HG03521 (cell line): ENCODE data around the gene TLE1.
"Not testable (repeated sequence)": the region's sequence is repeated elsewhere in the genome, so short reads cannot be mapped to it uniquely, and the experiment has no call there.

Source experiments
- ATAC-seq: cut with Tn5 transposase; IDR thresholded peaks from one replicate; pipeline ENCODE4 v1.9.1; 2021; ENCODE audit warnings: mild to moderate bottlenecking, moderate library complexity; ENCODE audit not compliant: unreplicated experiment

TLE1 gene

GRCh38 chr9:81689343-81690175, at the start of gene TLE1:
Gene TLE1, minus strand, starts transcription at chr9:81689547. Its CDS starts 1,307 bp downstream, at chr9:81688240.
- peak; percentile 79 for ATAC-seq

DNA sequence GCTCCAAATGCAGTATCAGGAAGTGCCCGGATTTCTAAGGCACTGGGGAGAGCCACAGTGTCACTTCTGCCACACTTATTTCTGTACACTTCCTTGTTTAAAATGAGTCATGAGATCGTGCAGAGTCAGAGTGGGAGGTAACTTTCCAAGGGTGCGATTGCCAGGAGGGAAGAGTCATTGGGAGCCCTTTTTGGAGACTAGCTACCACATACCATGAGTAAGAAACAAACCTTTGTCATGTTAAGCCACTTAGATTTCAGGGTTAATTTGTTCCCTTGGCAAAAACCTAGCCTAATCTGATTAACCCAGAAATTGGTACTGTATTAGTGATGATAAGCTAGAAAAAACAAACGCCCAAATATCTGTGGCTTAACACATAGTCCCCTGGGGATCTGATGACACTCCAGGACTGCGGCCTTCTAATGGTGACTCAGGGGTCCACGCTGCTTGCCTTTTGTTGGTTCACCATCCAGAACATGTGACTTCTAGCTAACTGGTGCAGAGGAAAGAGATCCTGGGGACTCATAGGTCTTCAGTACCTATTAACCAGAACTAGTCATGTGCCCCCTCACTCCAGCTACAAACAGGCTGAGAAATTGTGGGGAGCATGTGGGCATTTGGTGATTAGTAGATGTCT, 48.6 kb upstream of the TLE1 start:
- ATAC-seq = no peak

DNA sequence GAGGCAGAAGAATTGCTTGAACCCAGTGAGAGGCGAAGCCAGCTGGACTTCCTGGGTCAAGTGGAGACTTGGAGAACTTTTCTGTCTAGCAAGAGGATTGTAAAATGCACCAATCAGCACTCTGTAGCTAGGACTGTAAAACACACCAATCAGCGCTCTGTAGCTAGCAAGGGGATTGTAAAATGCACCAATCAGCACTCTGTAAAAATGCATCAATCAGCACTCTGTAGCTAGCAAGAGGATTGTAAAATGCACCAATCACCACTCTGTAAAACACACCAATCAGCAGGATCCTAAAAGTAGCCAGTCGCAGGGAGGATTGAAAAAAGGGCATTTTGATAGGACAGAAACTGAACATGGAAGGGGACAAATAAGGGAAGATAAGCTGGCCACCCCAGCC, 41.2 kb upstream of the TLE1 start:
- ATAC-seq = not testable (repeated sequence)

- peak; percentile 54 for ATAC-seq
Observed at GRCh38 chr9:81729135-81729534, 39.8 kb upstream of the TLE1 start.

DNA sequence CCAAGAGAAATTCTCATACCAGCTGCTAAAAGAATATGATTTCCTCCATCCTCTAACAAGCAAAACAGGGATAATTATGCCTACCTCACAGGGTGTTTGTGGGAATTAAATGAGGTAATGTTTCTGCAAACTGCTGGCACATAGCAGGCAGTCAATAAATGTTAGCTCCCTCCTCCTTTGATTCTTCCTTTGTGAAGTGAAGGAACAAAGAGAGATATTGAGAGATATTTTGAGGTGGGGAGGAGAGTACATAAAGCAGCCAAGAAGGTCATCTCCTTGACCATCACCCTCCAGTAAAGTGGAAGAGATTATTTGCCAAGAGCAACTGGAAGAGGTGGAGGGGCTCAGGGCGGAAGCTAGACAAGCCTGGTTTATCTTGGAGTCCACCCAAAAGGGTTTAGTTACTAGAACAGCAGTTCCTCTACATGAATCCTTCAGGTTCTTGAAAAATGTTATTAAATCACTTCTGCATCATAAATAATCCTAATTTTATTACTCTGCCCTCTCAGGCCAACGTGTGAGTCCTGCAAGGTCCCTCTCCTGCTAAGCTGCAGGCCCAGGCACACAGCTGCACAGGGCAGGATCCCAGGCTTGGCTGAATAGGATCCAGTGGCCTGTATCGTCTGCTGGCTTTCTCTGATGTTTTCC, 35.0 kb upstream of the TLE1 start:
- no peak for ATAC-seq

GRCh38 chr9:81722277-81722676, 32.9 kb upstream of the TLE1 start:
- no peak for ATAC-seq

GRCh38 chr9:81720450-81721086, 31.2 kb upstream of the TLE1 start:
- no peak for ATAC-seq

- ATAC-seq = no peak
Observed at GRCh38 chr9:81719972-81720371, 30.6 kb upstream of the TLE1 start.

GRCh38 chr9:81718244-81718643, 28.9 kb upstream of the TLE1 start:
- ATAC-seq = no peak

- no peak for ATAC-seq
Observed at GRCh38 chr9:81717747-81718077, 28.4 kb upstream of the TLE1 start.

GRCh38 chr9:81717061-81717746, 27.9 kb upstream of the TLE1 start:
- no peak for ATAC-seq

- no peak for ATAC-seq
Observed at GRCh38 chr9:81716409-81716808, 27.1 kb upstream of the TLE1 start.

DNA sequence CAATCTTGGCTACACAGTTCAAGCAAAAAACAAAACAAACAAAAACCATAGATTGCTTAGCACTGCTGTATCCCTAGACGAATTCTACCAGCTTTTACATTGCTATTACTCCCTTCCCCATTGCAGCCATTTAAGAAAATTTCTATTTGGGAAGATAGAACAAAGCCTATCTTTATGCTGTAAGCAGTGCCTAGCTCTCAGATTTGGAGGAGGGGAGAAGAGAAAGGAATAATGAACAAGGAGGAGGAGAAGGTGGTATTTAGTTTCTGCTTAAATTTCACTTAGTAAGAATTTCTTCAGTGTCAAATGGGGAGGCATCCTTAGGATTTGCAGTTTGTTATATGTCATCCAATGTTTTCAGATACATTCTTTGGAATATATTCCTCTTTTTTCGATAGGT, 16.2 kb upstream of the TLE1 start:
- ATAC-seq = no peak

GRCh38 chr9:81694541-81694940, 5.2 kb upstream of the TLE1 start:
- ATAC-seq = no peak

GRCh38 chr9:81693671-81694378, 4.5 kb upstream of the TLE1 start:
- no peak for ATAC-seq

- no peak for ATAC-seq
Observed at GRCh38 chr9:81690251-81690851, 1.0 kb upstream of the TLE1 start.

DNA sequence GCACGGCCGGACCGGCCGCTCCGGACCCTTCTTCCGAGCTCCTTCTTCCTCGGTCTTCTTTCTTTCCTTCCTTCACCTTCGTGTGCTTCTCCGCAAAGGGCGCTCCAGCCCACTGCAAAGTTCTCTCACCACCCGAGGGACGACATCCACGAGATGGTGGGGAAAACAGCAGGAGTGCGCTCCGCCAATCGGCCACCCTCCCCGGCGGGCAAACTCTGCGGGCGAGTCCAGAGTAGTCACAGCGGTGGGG, 329 bp downstream of the TLE1 start:
- ATAC-seq = not testable (repeated sequence)

- ATAC-seq = peak; percentile 3
Observed at GRCh38 chr9:81688262-81689092, 870 bp downstream of the TLE1 start.

DNA sequence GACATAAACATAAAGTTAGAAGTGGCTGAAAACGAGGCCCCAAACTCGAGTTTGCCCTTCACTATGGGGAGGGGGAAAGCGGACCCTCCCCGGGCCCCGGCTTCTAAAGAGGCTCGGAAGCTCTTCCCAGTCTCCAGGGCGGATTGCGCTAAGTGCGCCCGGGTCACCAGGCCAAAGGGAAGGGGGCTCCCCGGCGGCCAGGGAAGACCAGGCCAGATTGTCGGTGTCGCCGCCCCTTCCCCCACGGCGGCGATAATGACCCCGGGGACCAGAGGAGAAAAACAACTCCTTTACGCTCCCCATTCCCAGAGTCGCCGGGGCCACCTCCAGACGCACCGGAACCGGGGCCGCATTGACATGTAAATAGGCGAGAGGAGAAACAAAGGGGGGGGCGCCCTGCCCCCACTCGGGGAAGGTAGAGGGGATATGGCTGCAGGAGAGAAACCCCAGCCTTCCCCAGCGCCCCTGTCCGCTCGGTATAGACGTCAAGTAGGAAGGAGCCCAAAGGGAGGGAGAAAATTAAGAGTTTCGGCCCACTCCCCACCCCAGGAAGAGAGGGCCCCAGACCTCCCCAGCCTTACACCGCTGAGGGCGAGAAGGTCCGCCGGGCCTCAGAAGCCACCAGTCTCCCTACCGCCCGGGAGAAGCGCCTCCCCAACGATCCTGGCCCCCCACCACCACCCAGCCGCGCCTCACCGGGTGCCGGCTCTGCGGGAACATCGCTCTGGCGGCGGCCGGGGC, 1.7 kb downstream of the TLE1 start:
- no peak for ATAC-seq
